Measurements from ENCODE around the gene IFRD2.

Gene IFRD2

DNA sequence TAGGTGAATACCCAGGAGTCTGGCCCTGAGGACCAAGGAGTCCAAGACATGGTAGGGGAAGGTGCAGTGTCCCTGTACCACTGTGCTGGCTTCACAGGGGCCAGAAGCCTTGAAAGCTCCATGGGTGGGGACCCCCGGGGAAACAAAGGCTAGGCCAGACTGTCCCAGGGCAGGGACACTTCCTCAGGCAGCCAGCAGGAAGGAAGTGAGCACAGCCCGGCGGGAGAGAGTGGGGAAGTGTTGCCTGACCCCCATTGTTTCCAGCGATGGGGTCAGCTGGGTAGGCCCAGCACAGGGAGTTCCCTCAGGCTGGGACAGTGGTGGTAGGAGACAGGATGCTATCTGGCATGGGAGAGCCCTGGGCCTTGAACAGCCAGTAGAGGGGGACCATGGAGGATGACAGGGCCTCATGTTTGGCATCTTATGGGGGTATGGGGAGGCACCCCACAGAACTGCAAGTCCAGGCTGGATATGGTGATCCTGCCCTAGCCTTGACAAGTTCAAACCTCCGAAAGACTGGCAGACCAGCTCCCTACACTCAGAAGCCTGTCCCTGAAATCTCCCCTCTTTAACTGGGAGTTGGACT is 31.5 kb upstream of the IFRD2 start:
- peaks cover 30% of the 10 kb centered on the region for H3K4me1 ChIP-seq (ENCODE audit: insufficient read depth, low read length, poor library complexity, severe bottlenecking)
- H3K27me3 ChIP-seq (ENCODE audit: insufficient read depth, low read length, poor library complexity, severe bottlenecking) = no peaks in the 10 kb centered on the region
- no peaks in the 10 kb centered on the region for H3K9me2 ChIP-seq (replicated peaks; ENCODE audit: low read depth, low read length)
- H3F3A ChIP-seq (ENCODE audit: low read depth) = peaks cover 3% of the 10 kb centered on the region
- peaks cover 38% of the 10 kb centered on the region for H3K79me2 ChIP-seq (ENCODE audit: insufficient read depth, low read length)
- H3K36me3 ChIP-seq (ENCODE audit: insufficient read depth, low read length) = no peaks in the 10 kb centered on the region
- H2AFZ ChIP-seq (ENCODE audit: low read length) = no peak overlapping the region
- no peak overlapping the region for H3K9ac ChIP-seq (ENCODE audit: low read depth, low read length, poor library complexity, severe bottlenecking)
- H4K20me1 ChIP-seq (ENCODE audit: insufficient read depth, low read length, poor library complexity, severe bottlenecking) = peaks cover 23% of the 10 kb centered on the region
- no peak overlapping the region for H3K4me2 ChIP-seq (ENCODE audit: low read depth, low read length, poor library complexity, severe bottlenecking)
- TF ChIP-seq, protein P1, sequence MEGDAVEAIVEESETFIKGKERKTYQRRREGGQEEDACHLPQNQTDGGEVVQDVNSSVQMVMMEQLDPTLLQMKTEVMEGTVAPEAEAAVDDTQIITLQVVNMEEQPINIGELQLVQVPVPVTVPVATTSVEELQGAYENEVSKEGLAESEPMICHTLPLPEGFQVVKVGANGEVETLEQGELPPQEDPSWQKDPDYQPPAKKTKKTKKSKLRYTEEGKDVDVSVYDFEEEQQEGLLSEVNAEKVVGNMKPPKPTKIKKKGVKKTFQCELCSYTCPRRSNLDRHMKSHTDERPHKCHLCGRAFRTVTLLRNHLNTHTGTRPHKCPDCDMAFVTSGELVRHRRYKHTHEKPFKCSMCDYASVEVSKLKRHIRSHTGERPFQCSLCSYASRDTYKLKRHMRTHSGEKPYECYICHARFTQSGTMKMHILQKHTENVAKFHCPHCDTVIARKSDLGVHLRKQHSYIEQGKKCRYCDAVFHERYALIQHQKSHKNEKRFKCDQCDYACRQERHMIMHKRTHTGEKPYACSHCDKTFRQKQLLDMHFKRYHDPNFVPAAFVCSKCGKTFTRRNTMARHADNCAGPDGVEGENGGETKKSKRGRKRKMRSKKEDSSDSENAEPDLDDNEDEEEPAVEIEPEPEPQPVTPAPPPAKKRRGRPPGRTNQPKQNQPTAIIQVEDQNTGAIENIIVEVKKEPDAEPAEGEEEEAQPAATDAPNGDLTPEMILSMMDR (conservative IDR thresholded peaks at IDR 0.05; ENCODE audit: low read length) = no peak
- TF ChIP-seq EZH2phosphoT487 (IDR thresholded peaks at IDR 0.05; ENCODE audit: borderline replicate concordance) = no peak
- no peak overlapping the region for H3K4me3 ChIP-seq (ENCODE audit: low read length, poor library complexity, severe bottlenecking)
- H3K9me3 ChIP-seq (ENCODE audit: insufficient read depth, low read depth, low read length) = no peaks in the 10 kb centered on the region

DNA sequence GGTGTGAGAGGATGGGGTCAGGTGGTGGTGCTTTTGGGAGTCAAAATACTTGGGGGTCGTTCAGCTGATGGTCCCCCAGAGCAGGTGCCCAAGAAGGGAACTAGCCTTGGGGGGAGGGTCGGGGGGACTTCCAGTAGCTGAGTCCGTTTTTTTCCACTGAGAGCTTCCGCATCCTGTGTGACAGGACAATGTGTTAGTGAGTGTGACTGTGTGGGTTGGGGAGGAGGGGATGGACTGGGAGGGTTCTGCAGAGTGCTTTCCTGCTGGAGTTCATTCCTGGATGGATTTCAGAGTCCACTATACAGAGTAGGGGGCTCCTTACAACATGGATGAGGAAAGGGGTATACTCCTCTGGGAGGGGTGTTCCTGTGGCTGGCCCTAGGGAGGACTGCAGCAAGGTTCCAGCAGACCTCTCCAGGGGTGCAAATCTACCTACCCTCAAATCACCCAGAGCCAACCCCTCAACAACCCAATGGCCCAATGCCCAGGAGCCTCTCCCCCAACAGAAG is 30.9 kb upstream of the IFRD2 start:
- no peaks in the 10 kb centered on the region for H3K9me2 ChIP-seq (replicated peaks; ENCODE audit: low read depth, low read length)
- no peaks in the 10 kb centered on the region for H3K36me3 ChIP-seq (ENCODE audit: insufficient read depth, low read length)
- peaks cover 35% of the 10 kb centered on the region for H3K4me1 ChIP-seq (ENCODE audit: insufficient read depth, low read length, poor library complexity, severe bottlenecking)
- no peaks in the 10 kb centered on the region for H3F3A ChIP-seq (ENCODE audit: low read depth)
- no peaks in the 10 kb centered on the region for H3K9me3 ChIP-seq (ENCODE audit: insufficient read depth, low read depth, low read length)
- H3K9ac ChIP-seq (ENCODE audit: low read depth, low read length, poor library complexity, severe bottlenecking) = peak overlapping the region; percentile 13
- no peak overlapping the region for H3K4me3 ChIP-seq (ENCODE audit: low read length, poor library complexity, severe bottlenecking)
- H3K79me2 ChIP-seq (ENCODE audit: insufficient read depth, low read length) = peaks cover 44% of the 10 kb centered on the region
- no peak overlapping the region for H3K4me2 ChIP-seq (ENCODE audit: low read depth, low read length, poor library complexity, severe bottlenecking)
- TF ChIP-seq, protein P1 (conservative IDR thresholded peaks at IDR 0.05; ENCODE audit: low read length) = no peak
- no peak for TF ChIP-seq EZH2phosphoT487 (IDR thresholded peaks at IDR 0.05; ENCODE audit: borderline replicate concordance)
- H4K20me1 ChIP-seq (ENCODE audit: insufficient read depth, low read length, poor library complexity, severe bottlenecking) = peaks cover 23% of the 10 kb centered on the region
- H2AFZ ChIP-seq (ENCODE audit: low read length) = no peak overlapping the region
- no peaks in the 10 kb centered on the region for H3K27me3 ChIP-seq (ENCODE audit: insufficient read depth, low read length, poor library complexity, severe bottlenecking)

DNA sequence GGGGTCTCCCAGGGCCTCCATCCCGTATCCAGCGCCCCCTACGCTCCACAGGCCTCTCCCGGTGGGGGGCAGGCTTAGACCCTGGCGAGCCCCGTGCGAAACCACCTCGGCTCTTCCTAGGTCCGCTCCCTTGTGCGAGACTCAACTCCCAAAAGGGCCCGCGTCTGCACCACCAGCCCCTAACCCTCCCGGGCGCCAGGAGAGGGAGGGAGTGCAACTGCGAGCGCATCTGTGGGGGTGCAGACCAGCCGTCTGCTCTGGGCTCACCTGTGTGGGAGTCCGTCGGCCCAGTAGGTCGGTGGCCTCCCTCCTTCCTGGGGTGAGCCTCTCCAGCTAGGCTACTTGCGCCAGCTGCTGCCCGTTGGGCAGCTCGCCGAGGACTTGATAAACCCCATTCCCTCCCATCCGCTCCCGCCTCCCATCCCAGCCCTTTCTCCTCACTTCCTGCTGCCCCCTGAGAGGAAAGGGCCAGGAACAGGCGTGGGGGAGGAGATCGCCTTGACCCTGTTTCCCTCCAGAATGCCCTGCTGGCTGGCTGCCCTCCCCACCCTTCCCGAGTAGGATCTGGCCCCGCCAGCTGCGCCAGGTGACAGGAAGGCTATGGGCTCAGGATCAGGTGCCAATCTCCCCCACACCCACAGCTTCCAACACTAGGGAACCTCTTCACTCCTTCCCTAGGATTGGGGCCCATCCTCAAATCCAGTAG is 30.3 kb upstream of the IFRD2 start, which contains the start of gene HYAL2:
Gene HYAL2 (minus strand): TSS at position 360 of the 706 bp plus-strand sequence. CDS start 2,256 bp downstream, outside the sequence.
- H3K9me2 ChIP-seq (replicated peaks; ENCODE audit: low read depth, low read length) = no peaks in the 10 kb centered on the region
- peaks cover 43% of the 10 kb centered on the region for H3K79me2 ChIP-seq (ENCODE audit: insufficient read depth, low read length)
- H3K9ac ChIP-seq (ENCODE audit: low read depth, low read length, poor library complexity, severe bottlenecking) = peak within 1 kb of the TSS; percentile 77
- no peaks in the 10 kb centered on the region for H3K9me3 ChIP-seq (ENCODE audit: insufficient read depth, low read depth, low read length)
- H3K4me1 ChIP-seq (ENCODE audit: insufficient read depth, low read length, poor library complexity, severe bottlenecking) = peaks cover 38% of the 10 kb centered on the region
- TF ChIP-seq, protein P1 (conservative IDR thresholded peaks at IDR 0.05; ENCODE audit: low read length) = no peak
- no peak for TF ChIP-seq EZH2phosphoT487 (IDR thresholded peaks at IDR 0.05; ENCODE audit: borderline replicate concordance)
- H3F3A ChIP-seq (ENCODE audit: low read depth) = no peaks in the 10 kb centered on the region
- H4K20me1 ChIP-seq (ENCODE audit: insufficient read depth, low read length, poor library complexity, severe bottlenecking) = peaks cover 19% of the 10 kb centered on the region
- H2AFZ ChIP-seq (ENCODE audit: low read length) = peak within 1 kb of the TSS; percentile 98
- no peaks in the 10 kb centered on the region for H3K36me3 ChIP-seq (ENCODE audit: insufficient read depth, low read length)
- peak within 1 kb of the TSS; percentile 95 for H3K4me2 ChIP-seq (ENCODE audit: low read depth, low read length, poor library complexity, severe bottlenecking)
- H3K4me3 ChIP-seq (ENCODE audit: low read length, poor library complexity, severe bottlenecking) = peak within 1 kb of the TSS; percentile 78
- H3K27me3 ChIP-seq (ENCODE audit: insufficient read depth, low read length, poor library complexity, severe bottlenecking) = no peaks in the 10 kb centered on the region

Data from Loucy (cell line).